GM21515 (cell line): ENCODE data around the gene HOXC11.

Source experiments
- ATAC-seq: cut with Tn5 transposase; IDR thresholded peaks from one replicate; pipeline ENCODE4 v1.9.1; 2021; ENCODE audit not compliant: unreplicated experiment

HOXC11 gene

GRCh38 chr12:54006559-54007220 is 33.8 kb downstream of the HOXC11 start:
- no peak for ATAC-seq

- no peak for ATAC-seq
These were observed 34.8 kb downstream of the HOXC11 start for GRCh38 chr12:54007538-54008259.

DNA sequence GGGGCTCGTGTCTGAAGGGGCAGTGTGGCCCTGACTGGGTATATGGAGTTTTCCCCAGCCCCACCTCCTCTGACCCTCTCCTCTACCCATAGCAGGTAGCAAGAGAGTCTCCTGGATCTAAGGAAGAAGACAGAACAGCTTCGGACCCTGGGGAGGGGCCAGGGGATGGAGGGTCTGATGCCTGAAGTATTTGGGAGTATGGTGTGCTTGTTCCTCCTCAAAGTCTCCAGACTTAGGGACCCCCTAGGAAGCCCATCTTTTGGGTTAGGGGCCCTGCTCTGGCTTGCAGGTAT is 35.3 kb downstream of the HOXC11 start:
- ATAC-seq = no peak

GRCh38 chr12:54009171-54010052 is 36.5 kb downstream of the HOXC11 start:
- no peak for ATAC-seq

- no peak for ATAC-seq
These were observed 37.4 kb downstream of the HOXC11 start for GRCh38 chr12:54010053-54010971.

- ATAC-seq = no peak
These were observed 38.2 kb downstream of the HOXC11 start for GRCh38 chr12:54010972-54011664.

DNA sequence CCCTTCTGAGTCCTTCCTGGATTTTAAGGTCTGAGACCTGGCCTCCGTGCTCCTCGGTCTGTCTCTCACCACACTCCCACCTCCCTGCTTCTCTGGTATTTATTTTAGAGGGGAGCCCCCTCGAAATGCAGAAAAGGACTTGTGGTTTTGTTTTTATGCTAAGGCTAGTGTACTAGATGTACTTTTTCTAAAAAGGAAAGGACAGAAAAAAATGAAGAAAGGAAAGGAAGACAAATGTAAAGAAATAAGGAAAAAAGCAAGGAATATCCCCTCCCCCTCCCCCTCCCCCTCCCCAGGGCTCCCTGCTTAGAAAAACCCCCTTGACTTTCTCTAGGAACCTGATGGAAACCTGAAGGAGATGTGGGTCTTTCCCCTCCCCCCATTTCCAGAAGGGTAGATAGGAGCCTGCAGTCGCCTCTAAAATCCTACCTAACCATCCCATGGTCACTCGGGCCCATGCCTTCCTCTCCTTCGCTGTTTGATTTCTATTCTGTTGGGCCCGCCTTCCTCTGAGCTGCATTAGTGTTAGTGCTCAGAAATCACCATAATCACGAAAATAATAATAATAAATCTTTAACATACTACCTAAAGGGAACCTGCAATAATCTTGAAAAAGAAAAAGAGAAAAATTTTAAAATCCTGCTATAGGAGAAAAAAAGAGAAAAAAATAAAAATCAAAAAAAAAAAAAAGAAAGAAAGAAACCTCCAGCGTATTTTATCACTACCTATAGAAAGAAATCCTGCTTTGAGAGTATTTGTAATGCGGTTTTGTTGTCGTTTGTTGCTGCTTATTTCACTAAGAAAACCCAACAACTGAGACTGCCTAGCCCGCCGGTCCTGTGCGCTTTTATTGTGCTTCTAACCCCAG is 39.0 kb downstream of the HOXC11 start:
- no peak for ATAC-seq

DNA sequence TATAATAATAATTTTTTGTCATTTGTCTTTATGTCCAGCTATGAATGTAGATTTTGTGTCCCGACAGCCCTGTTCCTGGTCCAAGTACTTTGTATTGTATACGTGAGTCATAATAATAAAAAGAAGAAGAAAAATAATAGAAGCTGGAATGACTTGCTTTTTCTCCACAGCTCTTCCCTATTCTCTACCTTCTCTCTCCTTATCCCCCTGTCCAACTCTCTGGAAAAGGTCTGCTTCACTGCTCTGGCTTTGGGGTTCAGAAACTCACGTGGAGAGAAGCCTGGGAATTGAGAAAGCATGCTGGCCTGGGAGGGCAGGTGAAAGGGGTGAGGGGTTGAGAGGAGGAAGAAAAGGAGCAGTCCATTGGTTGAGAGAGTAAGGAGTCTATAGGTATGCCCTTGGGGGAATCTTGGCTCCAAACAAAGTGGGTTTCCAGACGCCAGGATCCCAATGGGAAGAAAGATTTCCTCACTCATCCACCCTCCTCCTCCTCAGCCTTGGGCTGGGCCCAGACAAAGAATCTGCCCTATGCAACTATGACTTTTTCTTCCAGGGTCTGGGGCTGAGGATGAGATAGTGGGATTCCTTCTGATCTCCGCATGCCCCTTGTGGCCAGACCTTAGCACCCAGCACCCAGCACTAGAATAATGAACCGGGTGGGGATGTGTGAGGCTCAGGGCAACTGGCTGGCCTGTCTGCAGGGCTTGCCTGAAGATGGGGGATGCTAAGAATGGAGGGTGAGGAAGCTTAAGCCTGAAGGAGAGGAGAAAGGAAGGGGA is 39.9 kb downstream of the HOXC11 start:
- ATAC-seq = no peak

DNA sequence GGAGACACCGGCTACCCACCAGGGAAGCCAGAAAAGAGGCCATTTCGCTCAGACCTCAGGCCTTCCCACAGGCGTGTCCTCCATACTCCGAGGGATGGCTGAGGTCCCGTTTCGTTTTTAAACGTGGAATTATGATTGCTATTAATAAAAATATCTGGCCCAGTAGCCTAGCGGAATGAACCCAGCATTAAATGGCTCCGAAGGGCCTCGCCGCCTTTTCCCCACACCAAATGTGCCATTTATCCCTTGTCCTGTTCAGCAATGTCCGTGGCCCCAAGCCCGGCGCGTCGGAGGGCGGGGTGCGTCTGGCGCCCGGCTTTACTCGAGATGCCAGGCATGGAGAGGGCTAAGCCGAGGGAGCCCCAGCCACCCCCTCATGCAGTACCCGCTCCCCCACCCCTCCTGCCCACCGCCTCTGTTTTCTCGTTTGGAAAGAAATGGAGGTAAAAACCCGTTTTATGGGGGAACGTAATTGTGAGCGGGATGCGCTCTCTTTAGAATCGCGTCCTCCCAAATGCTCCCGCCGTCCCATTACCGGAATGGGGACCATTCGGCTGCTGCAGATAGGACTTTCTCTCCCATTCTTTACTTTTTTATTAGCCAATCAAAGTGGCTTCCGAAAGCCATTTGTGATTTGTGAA is 41.6 kb downstream of the HOXC11 start:
- ATAC-seq = no peak

- ATAC-seq = no peak
These were observed 42.3 kb downstream of the HOXC11 start for GRCh38 chr12:54015018-54015931.

- ATAC-seq = no peak
These were observed 43.1 kb downstream of the HOXC11 start for GRCh38 chr12:54016051-54016450.

DNA sequence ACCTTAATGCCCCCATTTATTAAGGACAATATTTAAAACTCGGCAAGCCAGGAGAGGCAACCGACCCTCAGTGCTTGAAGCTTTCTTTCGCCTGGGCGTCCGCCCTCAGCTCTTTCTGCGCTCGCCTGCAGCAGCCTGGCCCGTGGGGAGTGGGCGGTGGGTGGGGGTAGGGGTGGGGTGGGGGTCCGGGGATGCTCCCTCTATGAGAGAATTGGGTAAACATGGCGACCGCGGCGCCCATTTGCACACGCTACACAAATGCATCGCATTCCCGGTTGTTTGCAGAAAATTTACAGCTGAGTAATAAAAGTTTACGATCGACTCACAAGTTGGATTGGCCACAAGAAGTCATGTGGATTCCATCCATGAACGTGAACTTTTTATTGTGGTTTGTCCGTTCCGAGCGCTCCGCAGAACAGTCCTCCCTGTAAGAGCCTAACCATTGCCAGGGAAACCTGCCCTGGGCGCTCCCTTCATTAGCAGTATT is 43.6 kb downstream of the HOXC11 start:
- no peak for ATAC-seq

GRCh38 chr12:54017027-54017788 is 44.3 kb downstream of the HOXC11 start:
- ATAC-seq = peak; percentile 22

- ATAC-seq = peak; percentile 58
These were observed 45.0 kb downstream of the HOXC11 start for GRCh38 chr12:54017878-54018467.

DNA sequence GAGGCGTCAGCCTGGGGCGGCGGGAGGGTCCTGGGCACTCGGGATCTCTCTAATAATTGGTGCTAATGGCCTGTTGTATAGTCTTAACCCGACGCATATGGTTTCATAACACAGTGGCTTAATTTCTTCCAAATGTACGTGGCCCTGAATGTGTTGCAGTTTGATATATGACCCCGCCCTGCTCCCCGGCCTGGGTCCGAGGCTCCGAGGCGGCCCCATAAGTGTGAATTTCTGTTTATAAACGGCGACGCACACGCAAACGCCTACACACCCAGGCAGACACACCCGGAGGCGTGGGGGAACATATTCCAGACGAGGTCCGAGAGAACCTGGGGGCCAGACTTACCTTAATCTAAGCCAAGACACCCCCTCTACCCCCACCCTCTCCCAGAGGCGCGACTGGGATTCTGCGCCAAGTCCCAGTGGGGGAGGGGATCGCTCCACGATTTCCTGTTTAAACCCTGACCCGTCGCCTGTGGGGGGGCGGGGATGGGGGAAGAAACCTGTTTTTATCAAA is 45.6 kb downstream of the HOXC11 start:
- ATAC-seq = no peak
